ENCODE measurements around the gene MATN3.
A peak's percentile ranks its signal among the peaks of the same experiment; 100 is the strongest.
"Not testable (repeated sequence)": the region's sequence is repeated elsewhere in the genome, so short reads cannot be mapped to it uniquely, and the experiment has no call there.

The MATN3 gene

GRCh38 chr2:20049637-20050036 is 37.2 kb upstream of the MATN3 start:
- Histone ChIP-seq H3K9ac (ENCODE audit: low read length) (peak overlapping the region; percentile 49), H3K18ac (ENCODE audit: low read length) (no peak overlapping the region), H3K27me3 (ENCODE audit: insufficient read depth, low read length) (no peaks in the 10 kb centered on the region), H3K4me2 (ENCODE audit: low read length) (peak overlapping the region; percentile 68), H2AFZ (ENCODE audit: insufficient read depth, low read length, poor library complexity) (no peak overlapping the region), H2AK5ac (ENCODE audit: low read length) (no peak overlapping the region), H3K4ac (ENCODE audit: low read depth, low read length) (peak overlapping the region; percentile 86), H4K8ac (ENCODE audit: low read depth, low read length) (no peak overlapping the region), H2BK5ac (ENCODE audit: low read depth, low read length, poor library complexity) (no peak overlapping the region), H3K4me1 (ENCODE audit: control insufficient read depth in 1 of 2, insufficient read depth in 2 of 2, low read length in 2 of 2) (peaks cover 5% of the 10 kb centered on the region in 2 experiments), H3K14ac (ENCODE audit: low read length) (no peak overlapping the region), H3K79me2 (ENCODE audit: control insufficient read depth, insufficient read depth, low read length, poor library complexity) (peaks cover 27% of the 10 kb centered on the region), H3K36me3 (ENCODE audit: control insufficient read depth in 1 of 2, insufficient read depth in 2 of 2, low read length in 2 of 2) (peaks cover 0 to 3% of the 10 kb centered on the region in 2 experiments), H2BK120ac (ENCODE audit: insufficient read depth, low read length, poor library complexity) (no peak overlapping the region), H3K79me1 (ENCODE audit: low read length) (peaks cover 18% of the 10 kb centered on the region), H3K4me3 (ENCODE audit: low read depth, low read length) (no peak overlapping the region), H3K9me3 (ENCODE audit: insufficient read depth, low read depth, low read length) (no peaks in the 10 kb centered on the region), H2BK12ac (ENCODE audit: low read length) (no peak overlapping the region), H4K12ac (ENCODE audit: low read depth, low read length) (no peak overlapping the region), H3K23ac (ENCODE audit: low read length) (no peak overlapping the region), H3K27ac (ENCODE audit: low read depth, low read length) (peak overlapping the region; percentile 49), H4K91ac (ENCODE audit: low read depth, low read length) (no peak overlapping the region)
- no peak for DNase-seq
- WGBS (ENCODE audit: extremely low coverage, insufficient coverage, insufficient read length), result no CpG with 5 or more reads among the region's 4 CpGs

GRCh38 chr2:20048488-20049448 is 36.3 kb upstream of the MATN3 start:
- H3K79me1 ChIP-seq (ENCODE audit: low read length), result peaks cover 18% of the 10 kb centered on the region
- peaks cover 0 to 2% of the 10 kb centered on the region in 2 experiments for H3K4me1 ChIP-seq (ENCODE audit: control insufficient read depth in 1 of 2, insufficient read depth in 2 of 2, low read length in 2 of 2)
- H3K27me3 ChIP-seq (ENCODE audit: insufficient read depth, low read length), result no peaks in the 10 kb centered on the region
- no peak for DNase-seq
- no peak overlapping the region for H4K8ac ChIP-seq (ENCODE audit: low read depth, low read length)
- H3K4me2 ChIP-seq (ENCODE audit: low read length), result peak overlapping the region; percentile 68
- H3K36me3 ChIP-seq (ENCODE audit: control insufficient read depth in 1 of 2, insufficient read depth in 2 of 2, low read length in 2 of 2), result peaks cover 0 to 3% of the 10 kb centered on the region in 2 experiments
- H3K9me3 ChIP-seq (ENCODE audit: insufficient read depth, low read depth, low read length), result no peaks in the 10 kb centered on the region
- H2BK120ac ChIP-seq (ENCODE audit: insufficient read depth, low read length, poor library complexity), result no peak overlapping the region
- H3K27ac ChIP-seq (ENCODE audit: low read depth, low read length), result peak overlapping the region; percentile 49
- no peak overlapping the region for H2AFZ ChIP-seq (ENCODE audit: insufficient read depth, low read length, poor library complexity)
- H4K12ac ChIP-seq (ENCODE audit: low read depth, low read length), result no peak overlapping the region
- no peak overlapping the region for H3K23ac ChIP-seq (ENCODE audit: low read length)
- H3K18ac ChIP-seq (ENCODE audit: low read length), result no peak overlapping the region
- H4K91ac ChIP-seq (ENCODE audit: low read depth, low read length), result no peak overlapping the region
- H3K14ac ChIP-seq (ENCODE audit: low read length), result no peak overlapping the region
- no peak overlapping the region for H3K9ac ChIP-seq (ENCODE audit: low read length)
- WGBS (ENCODE audit: extremely low coverage, insufficient coverage, insufficient read length), result no CpG with 5 or more reads among the region's 6 CpGs
- no peak overlapping the region for H2AK5ac ChIP-seq (ENCODE audit: low read length)
- peaks cover 30% of the 10 kb centered on the region for H3K79me2 ChIP-seq (ENCODE audit: control insufficient read depth, insufficient read depth, low read length, poor library complexity)
- H2BK12ac ChIP-seq (ENCODE audit: low read length), result no peak overlapping the region
- no peak overlapping the region for H2BK5ac ChIP-seq (ENCODE audit: low read depth, low read length, poor library complexity)
- no peak overlapping the region for H3K4me3 ChIP-seq (ENCODE audit: low read depth, low read length)
- H3K4ac ChIP-seq (ENCODE audit: low read depth, low read length), result peak overlapping the region; percentile 97

- H3K4me3 ChIP-seq (ENCODE audit: low read depth, low read length); H3K27ac ChIP-seq (ENCODE audit: low read depth, low read length); H3K9me3 ChIP-seq (ENCODE audit: insufficient read depth, low read depth, low read length); H2AFZ ChIP-seq (ENCODE audit: insufficient read depth, low read length, poor library complexity); H3K18ac ChIP-seq (ENCODE audit: low read length); H4K8ac ChIP-seq (ENCODE audit: low read depth, low read length); H3K23ac ChIP-seq (ENCODE audit: low read length); H3K27me3 ChIP-seq (ENCODE audit: insufficient read depth, low read length); H4K91ac ChIP-seq (ENCODE audit: low read depth, low read length); H2BK120ac ChIP-seq (ENCODE audit: insufficient read depth, low read length, poor library complexity); H3K79me1 ChIP-seq (ENCODE audit: low read length); DNase-seq; H2AK5ac ChIP-seq (ENCODE audit: low read length); H3K4me1 ChIP-seq (ENCODE audit: control insufficient read depth in 1 of 2, insufficient read depth in 2 of 2, low read length in 2 of 2); H3K4me2 ChIP-seq (ENCODE audit: low read length); H4K12ac ChIP-seq (ENCODE audit: low read depth, low read length); H2BK12ac ChIP-seq (ENCODE audit: low read length); H2BK5ac ChIP-seq (ENCODE audit: low read depth, low read length, poor library complexity); H3K9ac ChIP-seq (ENCODE audit: low read length); H3K36me3 ChIP-seq (ENCODE audit: control insufficient read depth in 1 of 2, insufficient read depth in 2 of 2, low read length in 2 of 2); H3K4ac ChIP-seq (ENCODE audit: low read depth, low read length); H3K14ac ChIP-seq (ENCODE audit: low read length): not testable (repeated sequence)
- no CpG with 5 or more reads among the region's 4 CpGs for WGBS (ENCODE audit: extremely low coverage, insufficient coverage, insufficient read length)
- peaks cover 26% of the 10 kb centered on the region for H3K79me2 ChIP-seq (ENCODE audit: control insufficient read depth, insufficient read depth, low read length, poor library complexity)
Observed at GRCh38 chr2:20045712-20046292, 33.3 kb upstream of the MATN3 start.

GRCh38 chr2:20044778-20045177 is 32.3 kb upstream of the MATN3 start:
- Histone ChIP-seq H3K18ac (ENCODE audit: low read length) (no peak overlapping the region), H3K36me3 (ENCODE audit: control insufficient read depth in 1 of 2, insufficient read depth in 2 of 2, low read length in 2 of 2) (peaks cover 5 to 6% of the 10 kb centered on the region in 2 experiments), H3K9me3 (ENCODE audit: insufficient read depth, low read depth, low read length) (no peaks in the 10 kb centered on the region), H4K91ac (ENCODE audit: low read depth, low read length) (no peak overlapping the region), H2BK12ac (ENCODE audit: low read length) (no peak overlapping the region), H3K27ac (ENCODE audit: low read depth, low read length) (no peak overlapping the region), H3K4ac (ENCODE audit: low read depth, low read length) (peak overlapping the region; percentile 95), H2AFZ (ENCODE audit: insufficient read depth, low read length, poor library complexity) (no peak overlapping the region), H3K4me1 (ENCODE audit: control insufficient read depth in 1 of 2, insufficient read depth in 2 of 2, low read length in 2 of 2) (peaks cover 8% of the 10 kb centered on the region in 2 experiments), H3K4me2 (ENCODE audit: low read length) (no peak overlapping the region), H3K23ac (ENCODE audit: low read length) (no peak overlapping the region), H4K8ac (ENCODE audit: low read depth, low read length) (no peak overlapping the region), H3K4me3 (ENCODE audit: low read depth, low read length) (no peak overlapping the region), H3K79me1 (ENCODE audit: low read length) (peaks cover 2% of the 10 kb centered on the region), H3K27me3 (ENCODE audit: insufficient read depth, low read length) (no peaks in the 10 kb centered on the region), H2BK5ac (ENCODE audit: low read depth, low read length, poor library complexity) (no peak overlapping the region), H2AK5ac (ENCODE audit: low read length) (no peak overlapping the region), H3K79me2 (ENCODE audit: control insufficient read depth, insufficient read depth, low read length, poor library complexity) (peaks cover 21% of the 10 kb centered on the region), H3K9ac (ENCODE audit: low read length) (no peak overlapping the region), H3K14ac (ENCODE audit: low read length) (no peak overlapping the region), H2BK120ac (ENCODE audit: insufficient read depth, low read length, poor library complexity) (no peak overlapping the region), H4K12ac (ENCODE audit: low read depth, low read length) (no peak overlapping the region)
- no CpG with 5 or more reads among the region's 4 CpGs for WGBS (ENCODE audit: extremely low coverage, insufficient coverage, insufficient read length)
- DNase-seq, result no peak
